ENCODE measurements around the gene SCAF1. TPM values are rescaled to one million over a fixed set of nuclear protein-coding genes. Genes with fewer than 3 reads are reported as not detected.

The SCAF1 gene
- total and polyA plus RNA-seq, 9 of the 15 experiments (the other 6 are each of a cell fraction or from before 2014, with no cell fraction given): 0.20 to 79.0 (median 4.9) TPM

GRCh38 chr19:49605605-49606004, 36.4 kb upstream of the SCAF1 start:
- Histone ChIP-seq H3K9me3 (replicated peaks; ENCODE audit: control insufficient read depth, insufficient read depth, low read depth, low read length) (no peaks in the 10 kb centered on the region), H3K9ac (ENCODE audit: insufficient read depth in 1 of 2, low read depth in 2 of 2, low read length in 2 of 2) (no peak overlapping the region; a peak in 1 of 4 replicates), H3K9me1 (ENCODE audit: control insufficient read depth, insufficient read depth, low read length) (no peaks in the 10 kb centered on the region), H3K27ac (ENCODE audit: extremely low read depth, low read depth, low read length) (no peak overlapping the region), H3K4me3 (no peak overlapping the region), H3K4me1 (replicated peaks in 1 of 2; ENCODE audit: control insufficient read depth in 2 of 2, insufficient read depth in 2 of 2, low read length in 2 of 2) (no peaks in the 10 kb centered on the region), H3K27me3 (ENCODE audit: control insufficient read depth in 2 of 2, insufficient read depth in 2 of 2, low read length in 2 of 2) (no peaks in the 10 kb centered on the region), H2AFZ (ENCODE audit: low read depth, low read length) (no peak overlapping the region), H3K36me3 (ENCODE audit: control insufficient read depth, insufficient read depth, low read length) (peaks cover 74% of the 10 kb centered on the region; the same call in 2 of the 3 replicates), H4K20me1 (replicated peaks; ENCODE audit: control insufficient read depth, insufficient read depth, low read length) (0 out of 2 replicates have a peak, but pooled peaks cover 5% of the 10 kb centered on the region), H3K4me2 (ENCODE audit: insufficient read depth, low read length) (no peak overlapping the region), H3K79me2 (ENCODE audit: control insufficient read depth, insufficient read depth, low read length) (peaks cover 3% of the 10 kb centered on the region; the same call in 1 of the 3 replicates)
- DNase-seq (ENCODE audit: extremely low read depth in 1 of 4, low spot score in 3 of 4): no peak
- in situ Hi-C loops (cut with MboI): no loop called here
- TF ChIP-seq, protein P1, sequence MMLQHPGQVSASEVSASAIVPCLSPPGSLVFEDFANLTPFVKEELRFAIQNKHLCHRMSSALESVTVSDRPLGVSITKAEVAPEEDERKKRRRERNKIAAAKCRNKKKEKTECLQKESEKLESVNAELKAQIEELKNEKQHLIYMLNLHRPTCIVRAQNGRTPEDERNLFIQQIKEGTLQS (IDR thresholded peaks at IDR 0.05): no peak
- TF ChIP-seq, protein P1 (CRISPR knock-in tag; conservative IDR thresholded peaks at IDR 0.05): no peak
- TF ChIP-seq PHTF2 (CRISPR knock-in tag; IDR thresholded peaks at IDR 0.05): no peak
- CTCF ChIA-PET (ENCODE audit: low intra/inter-chr PET ratio): no interaction called here
- WGBS (ENCODE audit: insufficient coverage, low coverage, missing lambda C conversion rate): 95% methylated on average over 7 of the region's 7 CpGs
- ATAC-seq: no peak
- POLR2A ChIA-PET: interaction anchor here (0.6 to 1.6 kb wide), 2 partner anchors 11 to 452 kb away, joined by 6 read pairs; no protein-coding TSS in a partner anchor
- intact Hi-C loops (cut with micrococcal nuclease): no loop called here
- FAIRE-seq: no peak
- no TSS peak for BruUV-seq (replicated peaks)

GRCh38 chr19:49609499-49610092, 32.4 kb upstream of the SCAF1 start:
- TF ChIP-seq ZZZ3 (IDR thresholded peaks at IDR 0.05): no peak
- TF ChIP-seq, protein P2, sequence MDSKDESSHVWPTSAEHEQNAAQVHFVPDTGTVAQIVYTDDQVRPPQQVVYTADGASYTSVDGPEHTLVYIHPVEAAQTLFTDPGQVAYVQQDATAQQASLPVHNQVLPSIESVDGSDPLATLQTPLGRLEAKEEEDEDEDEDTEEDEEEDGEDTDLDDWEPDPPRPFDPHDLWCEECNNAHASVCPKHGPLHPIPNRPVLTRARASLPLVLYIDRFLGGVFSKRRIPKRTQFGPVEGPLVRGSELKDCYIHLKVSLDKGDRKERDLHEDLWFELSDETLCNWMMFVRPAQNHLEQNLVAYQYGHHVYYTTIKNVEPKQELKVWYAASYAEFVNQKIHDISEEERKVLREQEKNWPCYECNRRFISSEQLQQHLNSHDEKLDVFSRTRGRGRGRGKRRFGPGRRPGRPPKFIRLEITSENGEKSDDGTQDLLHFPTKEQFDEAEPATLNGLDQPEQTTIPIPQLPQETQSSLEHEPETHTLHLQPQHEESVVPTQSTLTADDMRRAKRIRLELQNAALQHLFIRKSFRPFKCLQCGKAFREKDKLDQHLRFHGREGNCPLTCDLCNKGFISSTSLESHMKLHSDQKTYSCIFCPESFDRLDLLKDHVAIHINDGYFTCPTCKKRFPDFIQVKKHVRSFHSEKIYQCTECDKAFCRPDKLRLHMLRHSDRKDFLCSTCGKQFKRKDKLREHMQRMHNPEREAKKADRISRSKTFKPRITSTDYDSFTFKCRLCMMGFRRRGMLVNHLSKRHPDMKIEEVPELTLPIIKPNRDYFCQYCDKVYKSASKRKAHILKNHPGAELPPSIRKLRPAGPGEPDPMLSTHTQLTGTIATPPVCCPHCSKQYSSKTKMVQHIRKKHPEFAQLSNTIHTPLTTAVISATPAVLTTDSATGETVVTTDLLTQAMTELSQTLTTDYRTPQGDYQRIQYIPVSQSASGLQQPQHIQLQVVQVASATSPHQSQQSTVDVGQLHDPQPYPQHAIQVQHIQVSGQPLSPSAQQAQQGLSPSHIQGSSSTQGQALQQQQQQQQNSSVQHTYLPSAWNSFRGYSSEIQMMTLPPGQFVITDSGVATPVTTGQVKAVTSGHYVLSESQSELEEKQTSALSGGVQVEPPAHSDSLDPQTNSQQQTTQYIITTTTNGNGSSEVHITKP (IDR thresholded peaks at IDR 0.05; ENCODE audit: partially characterized antibody): peak; percentile 56
- ChIA-PET CTCF (ENCODE audit: low intra/inter-chr PET ratio) (interaction anchor here (0.7 kb wide), 1 partner anchor 149 kb away, joined by 6 read pairs; no protein-coding TSS in a partner anchor), POLR2A (no interaction called here)
- peaks cover 3% of the 10 kb centered on the region; the same call in 2 of the 3 replicates for H3K79me2 ChIP-seq (ENCODE audit: control insufficient read depth, insufficient read depth, low read length)
- ATAC-seq (no peak), DNase-seq (ENCODE audit: extremely low read depth in 1 of 4, low spot score in 3 of 4) (peak in 2 of 4 experiments; percentile 6 to 9), FAIRE-seq (no peak)
- in situ Hi-C loops (cut with MboI) (no loop called here), intact Hi-C loops (cut with micrococcal nuclease) (no loop called here)
- peaks cover 0 to 4% of the 10 kb centered on the region in 2 experiments; a peak in 2 of 5 replicates for H3K4me1 ChIP-seq (replicated peaks in 1 of 2; ENCODE audit: control insufficient read depth in 2 of 2, insufficient read depth in 2 of 2, low read length in 2 of 2)
- TSS peak; percentile 27 for BruUV-seq (replicated peaks)
- 86% methylated on average over 5 of the region's 12 CpGs for WGBS (ENCODE audit: insufficient coverage, low coverage, missing lambda C conversion rate)
- no peaks in the 10 kb centered on the region for H3K27me3 ChIP-seq (ENCODE audit: control insufficient read depth in 2 of 2, insufficient read depth in 2 of 2, low read length in 2 of 2)
- no peak overlapping the region for H3K27ac ChIP-seq (ENCODE audit: extremely low read depth, low read depth, low read length)
- no peak overlapping the region for H3K4me3 ChIP-seq
- no peak overlapping the region; a peak in 1 of 4 replicates for H3K9ac ChIP-seq (ENCODE audit: insufficient read depth in 1 of 2, low read depth in 2 of 2, low read length in 2 of 2)
- peaks cover 63% of the 10 kb centered on the region; the same call in 2 of the 3 replicates for H3K36me3 ChIP-seq (ENCODE audit: control insufficient read depth, insufficient read depth, low read length)
- no peaks in the 10 kb centered on the region; the same call in 1 of the 2 replicates for H4K20me1 ChIP-seq (replicated peaks; ENCODE audit: control insufficient read depth, insufficient read depth, low read length)
- no peak overlapping the region for H2AFZ ChIP-seq (ENCODE audit: low read depth, low read length)
- H3K4me2 ChIP-seq (ENCODE audit: insufficient read depth, low read length): no peak overlapping the region
- H3K9me1 ChIP-seq (ENCODE audit: control insufficient read depth, insufficient read depth, low read length): no peaks in the 10 kb centered on the region
- no peaks in the 10 kb centered on the region for H3K9me3 ChIP-seq (replicated peaks; ENCODE audit: control insufficient read depth, insufficient read depth, low read depth, low read length)

All from K562 (cell line).